SH-SY5Y (cell line): ENCODE measurements around the gene KIF2A.

Experiments
- GATA2 ChIP-seq: IDR thresholded peaks from 2 replicates; pipeline ENCODE4 v1.6.1; 2011; ENCODE audit warnings: mild to moderate bottlenecking, low read depth, low read length
- GATA3 ChIP-seq: IDR thresholded peaks from 2 replicates; pipeline ENCODE4 v1.6.1; 2011; ENCODE audit warnings: low read depth, mild to moderate bottlenecking, low read length, moderate library complexity

DNA sequence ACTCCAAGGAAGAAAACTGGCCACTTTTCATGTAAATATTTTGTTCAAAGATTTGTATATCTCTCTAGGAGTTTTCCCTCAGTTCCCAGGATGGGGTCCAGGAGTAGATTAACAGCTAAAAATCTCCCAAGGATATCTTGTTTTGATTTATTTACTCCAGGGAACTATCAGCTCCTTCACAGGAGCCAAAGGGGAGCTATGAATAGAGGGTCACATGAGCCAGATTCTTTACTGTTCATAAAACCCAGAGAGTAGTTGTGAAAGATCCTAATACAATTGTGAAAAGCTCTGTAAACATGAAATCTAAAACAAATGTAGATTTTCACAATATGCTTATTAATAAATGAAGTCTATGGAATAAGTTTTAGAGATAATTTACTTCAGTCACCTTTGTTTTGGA, 80.8 kb downstream of the KIF2A start:
- TF ChIP-seq GATA2 (no peak), GATA3 (no peak)
